GM12891 (cell line): ENCODE data around the gene GPATCH8.
A peak's percentile ranks its signal among the peaks of the same experiment; 100 is the strongest.
"Not testable (repeated sequence)": the region's sequence is repeated elsewhere in the genome, so short reads cannot be mapped to it uniquely, and the experiment has no call there.

Experiments used
- DNase-seq: peaks from one replicate; pipeline ENCODE4 v3.0.0; 2011; ENCODE audit warnings: low spot score; ENCODE audit not compliant: insufficient read length
- FAIRE-seq: peaks from 2 replicates; lab custom pipeline; 2011; peaks lifted over from hg19 to GRCh38; lab: Jason Lieb, UNC
- PAX5 ChIP-seq: IDR thresholded peaks from 2 replicates; pipeline ENCODE4 v1.6.1; 2011; ENCODE audit warnings: low read length, moderate library complexity, mild to moderate bottlenecking; ENCODE audit not compliant: insufficient read depth, severe bottlenecking
- POLR2A ChIP-seq: IDR thresholded peaks from 2 replicates; pipeline ENCODE4 v1.6.1; 2011; ENCODE audit warnings: low read depth, low read length, control low read depth
- POLR2AphosphoS5 ChIP-seq: IDR thresholded peaks from 2 replicates; pipeline ENCODE4 v1.6.1; 2011; ENCODE audit warnings: low read depth, low read length, control low read depth
- POU2F2 ChIP-seq: IDR thresholded peaks from 2 replicates; pipeline ENCODE4 v1.6.1; 2011; ENCODE audit warnings: low read depth, mild to moderate bottlenecking, control low read depth, low read length, moderate library complexity
- SPI1 ChIP-seq: IDR thresholded peaks from 2 replicates; pipeline ENCODE4 v1.6.1; 2011; ENCODE audit warnings: low read depth, low read length, control low read depth
- TAF1 ChIP-seq: IDR thresholded peaks from 2 replicates; pipeline ENCODE4 v1.6.1; 2011; ENCODE audit warnings: low read depth, low read length, control low read depth

The GPATCH8 gene

DNA sequence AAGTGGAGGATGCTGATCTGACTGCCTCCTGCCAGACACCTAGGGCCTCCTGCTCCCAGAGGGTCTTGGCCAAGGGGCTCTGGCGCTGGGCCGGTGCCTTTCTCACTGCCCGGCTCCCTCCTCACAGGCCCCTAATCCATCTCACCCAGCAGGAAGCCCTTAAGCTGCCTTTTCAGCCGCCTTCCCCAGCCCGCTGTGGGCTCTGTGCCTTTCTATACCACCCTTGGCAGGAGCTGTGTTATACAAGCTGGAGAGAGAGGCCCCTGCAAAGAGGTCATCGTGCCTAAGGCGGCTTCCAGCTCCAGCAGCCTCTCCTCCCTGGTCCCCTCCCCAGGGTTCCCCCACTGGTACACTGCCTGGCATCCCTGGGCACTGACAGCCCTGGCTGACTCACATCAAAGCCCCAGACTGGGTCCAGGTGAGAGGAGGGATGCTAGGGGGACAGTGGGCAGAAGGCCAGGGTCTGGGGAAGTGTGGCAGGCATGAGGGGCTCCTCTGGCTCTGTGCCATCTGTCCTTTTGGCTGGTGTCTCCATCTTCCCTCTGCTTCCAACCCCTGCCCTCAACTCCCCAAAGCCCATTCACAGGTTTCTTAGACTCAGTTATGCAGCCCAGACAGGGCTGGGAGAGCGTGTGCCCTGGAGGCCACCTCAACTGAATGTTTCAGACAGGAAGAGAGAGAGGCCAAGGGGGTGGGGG, 38.8 kb upstream of the GPATCH8 start:
- TF ChIP-seq PAX5, result no peak
- TF ChIP-seq POLR2A, result no peak
- TF ChIP-seq POLR2AphosphoS5, result no peak
- TF ChIP-seq POU2F2, result no peak
- no peak for TF ChIP-seq SPI1
- TF ChIP-seq TAF1, result no peak
- no peak for DNase-seq
- no peak for FAIRE-seq

GRCh38 chr17:44540246-44541084, 37.3 kb upstream of the GPATCH8 start:
- TF ChIP-seq PAX5 (no peak), POLR2AphosphoS5 (no peak), SPI1 (no peak), POLR2A (no peak), TAF1 (no peak), POU2F2 (no peak)
- FAIRE-seq (no peak), DNase-seq (no peak)

DNA sequence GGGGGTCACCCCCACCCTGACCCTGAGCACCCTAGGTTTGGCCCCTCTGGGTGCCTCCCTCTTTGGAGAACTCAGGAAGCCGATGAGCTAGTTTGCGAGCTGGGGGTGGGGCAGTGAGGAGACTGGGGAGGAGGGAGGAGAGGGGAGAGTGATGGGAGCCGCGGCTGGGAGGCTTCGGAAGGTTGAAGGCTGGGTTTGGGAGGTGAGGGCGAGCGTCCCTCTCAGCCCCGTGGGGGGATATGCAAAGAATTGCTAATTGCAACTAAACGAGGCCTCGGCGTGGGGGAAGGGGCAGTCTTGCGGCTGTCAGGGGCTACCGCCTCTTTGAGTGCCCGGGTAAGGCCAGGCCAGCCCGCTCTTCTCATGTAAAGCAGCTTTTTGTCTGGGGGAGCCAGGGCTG, 36.5 kb upstream of the GPATCH8 start:
- TF ChIP-seq POLR2A, result no peak
- FAIRE-seq, result no peak

GRCh38 chr17:44537922-44538321, 34.7 kb upstream of the GPATCH8 start:
- DNase-seq, FAIRE-seq: not testable (repeated sequence)

More for the DNA sequence above, 36.5 kb upstream of the GPATCH8 start:
- DNase-seq, result no peak

DNA sequence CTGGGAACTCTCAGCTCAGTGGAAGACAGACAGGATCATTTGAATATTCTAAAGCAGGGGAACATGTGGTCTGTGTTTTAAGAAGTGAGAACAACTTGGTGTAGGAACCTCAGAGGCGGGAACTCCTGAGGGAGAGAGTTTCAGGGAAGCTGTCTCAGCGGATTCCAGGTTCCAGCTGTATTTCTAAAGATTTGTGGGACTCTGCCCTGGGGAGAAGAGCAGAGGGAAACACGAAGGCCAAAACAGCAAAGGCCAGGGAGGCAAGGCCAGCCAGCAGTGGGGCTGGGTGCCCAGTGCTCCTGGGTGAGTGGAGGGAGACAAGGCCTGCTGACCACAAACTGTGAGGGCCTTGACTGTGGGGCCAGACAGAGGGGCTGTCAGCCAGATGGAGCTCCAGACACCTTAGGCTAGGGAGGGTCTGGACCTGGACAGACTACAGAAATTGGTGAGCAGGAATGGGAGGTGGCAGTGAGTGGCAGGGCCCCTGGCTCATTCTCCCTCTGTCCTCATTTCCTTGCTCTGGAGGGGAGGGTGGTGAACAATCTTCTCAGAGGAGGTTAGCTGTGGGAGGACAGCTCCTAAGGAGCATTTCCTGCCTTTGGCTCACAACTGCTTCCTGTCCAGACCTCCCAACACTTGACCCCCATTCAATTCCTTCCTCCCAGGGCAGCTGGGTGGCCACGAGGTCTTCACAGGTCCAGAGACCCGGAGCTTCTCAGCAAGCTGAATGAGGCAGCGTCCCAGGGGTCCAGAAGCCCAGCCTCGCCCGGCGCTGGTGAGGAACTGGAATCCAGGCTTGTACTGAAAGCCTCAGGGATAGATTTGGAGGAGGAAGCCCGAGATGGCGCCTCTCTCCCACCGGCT, 33.1 kb upstream of the GPATCH8 start:
- FAIRE-seq (peak; percentile 9), DNase-seq (no peak)
- TF ChIP-seq SPI1 (no peak), PAX5 (no peak), POLR2A (no peak), POU2F2 (peak; percentile 15; the same call in 1 of the 2 replicates), TAF1 (no peak), POLR2AphosphoS5 (no peak)

DNA sequence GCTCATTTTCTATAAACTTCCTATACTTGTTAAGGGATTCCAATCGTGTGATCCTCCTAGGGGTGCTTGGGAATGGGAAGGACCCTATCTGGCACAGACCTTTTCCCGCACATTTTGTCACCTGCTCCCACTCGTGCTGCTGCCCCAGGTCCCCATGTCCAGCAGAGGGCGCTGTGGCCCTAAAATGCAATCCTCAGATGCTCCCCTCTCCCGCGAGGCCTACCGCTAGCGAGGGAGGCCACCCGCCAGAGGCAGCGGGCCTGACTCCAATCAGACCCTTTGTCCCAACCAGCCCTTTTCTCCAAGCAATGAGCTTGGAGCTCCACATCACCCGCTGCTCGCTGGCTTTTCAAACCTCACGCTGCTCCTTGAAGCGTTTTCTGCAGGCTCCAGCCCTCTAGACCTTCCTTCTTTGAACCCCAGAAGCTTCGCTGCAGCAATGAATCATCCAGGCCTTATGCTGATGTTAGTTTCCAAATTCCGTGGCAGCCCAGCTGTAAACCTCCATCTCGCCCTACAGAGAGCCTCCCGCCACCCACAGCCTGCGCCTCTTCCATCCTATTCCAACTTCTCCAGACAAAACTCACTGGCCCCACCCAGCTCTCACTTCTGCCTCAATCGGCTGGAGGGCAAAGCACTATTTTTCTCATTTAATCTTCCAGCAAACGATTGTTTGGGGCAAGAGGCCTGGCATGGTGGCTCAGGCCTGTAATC, 30.5 kb upstream of the GPATCH8 start:
- FAIRE-seq, result peak; percentile 96

DNA sequence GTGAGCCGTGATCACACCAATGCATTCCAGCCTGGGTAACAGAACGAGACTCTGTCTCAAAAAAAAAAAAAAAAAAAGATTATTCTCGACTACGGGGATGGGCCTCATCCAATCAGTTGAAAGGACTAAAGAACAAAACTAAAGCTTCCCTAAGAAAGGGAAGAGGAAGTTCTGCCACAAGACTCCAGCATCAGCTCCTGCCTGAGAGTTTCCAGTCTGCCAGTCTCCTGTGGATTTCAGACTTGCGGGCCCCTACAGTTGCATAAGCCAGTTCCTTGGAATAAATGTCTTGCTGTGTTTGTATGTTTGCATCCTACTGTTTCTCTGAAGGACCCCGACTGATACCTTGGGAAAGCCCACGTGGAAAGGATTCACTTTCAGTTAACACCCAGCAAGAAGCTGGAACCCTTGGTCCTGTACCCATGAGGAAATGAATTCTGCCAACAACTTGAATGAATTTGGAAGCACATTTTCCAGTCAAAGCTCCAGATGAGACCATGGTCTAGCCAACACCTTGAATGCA, 27.8 kb upstream of the GPATCH8 start:
- TF ChIP-seq PAX5 (no peak), POU2F2 (no peak), POLR2A (no peak), POLR2AphosphoS5 (no peak), TAF1 (no peak), SPI1 (no peak)
- DNase-seq (no peak), FAIRE-seq (no peak)

More for the DNA sequence above, 30.5 kb upstream of the GPATCH8 start:
- TF ChIP-seq TAF1 (no peak), PAX5 (no peak), SPI1 (no peak), POLR2A (no peak), POU2F2 (no peak), POLR2AphosphoS5 (no peak)
- DNase-seq, result peak; percentile 90

GRCh38 chr17:44529864-44530263, 26.7 kb upstream of the GPATCH8 start:
- FAIRE-seq (no peak), DNase-seq (no peak)
- TF ChIP-seq PAX5 (no peak), POLR2AphosphoS5 (no peak), SPI1 (no peak), POLR2A (peak; percentile 37; the same call in 1 of the 2 replicates), POU2F2 (no peak), TAF1 (no peak)

DNA sequence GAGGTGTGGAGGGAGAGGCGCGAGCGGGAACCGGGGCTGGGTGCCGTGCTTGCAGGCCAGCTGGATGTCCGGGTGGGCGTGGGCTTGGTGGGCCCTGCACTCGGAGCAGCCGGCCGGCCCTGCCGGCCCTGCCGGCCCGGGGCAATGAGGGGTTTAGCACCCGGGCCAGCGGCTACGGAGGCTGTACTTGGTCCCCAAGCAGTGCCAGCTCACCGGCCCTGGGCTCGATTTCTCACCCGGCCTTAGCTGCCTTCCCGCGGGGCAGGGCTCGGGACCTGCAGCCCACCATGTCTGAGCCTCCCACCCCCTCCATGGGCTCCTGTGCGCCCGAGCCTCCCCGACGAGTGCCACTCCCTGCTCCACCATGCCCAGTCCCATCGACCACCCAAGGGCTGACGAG, 24.7 kb upstream of the GPATCH8 start:
- TF ChIP-seq TAF1, result no peak
- no peak for TF ChIP-seq SPI1

More for the DNA sequence above, 24.7 kb upstream of the GPATCH8 start:
- FAIRE-seq, result no peak
- DNase-seq, result no peak
